GM12878 (cell line): ENCODE results near the gene SORL1.

ENCODE experiments used
- BCL11A ChIP-seq: IDR thresholded peaks from 2 replicates; pipeline ENCODE4 v1.6.1; 2011; ENCODE audit warnings: low read depth, low read length
- CREB1 ChIP-seq: IDR thresholded peaks from 2 replicates; pipeline ENCODE4 v1.6.1; 2012; ENCODE audit warnings: low read depth, mild to moderate bottlenecking, inconsistent platforms
- EGR1 ChIP-seq, 2 experiments: IDR thresholded peaks; 1 replicate in 1 of 2; 2 replicates in 1 of 2; pipeline ENCODE4 v1.6.1; 2011 to 2012; ENCODE audit warnings: low read depth in 2 of 2, low read length in 2 of 2, borderline replicate concordance in 1 of 2, mild to moderate bottlenecking in 1 of 2, moderate library complexity in 1 of 2
- EP300 ChIP-seq, 2 experiments: fragments of 150-350 bp in 1 of 2; IDR thresholded peaks; 2 replicates each; pipeline ENCODE4 v1.6.1; 2011 to 2012; ENCODE audit warnings: low read depth in 2 of 2, low read length in 2 of 2, borderline replicate concordance in 1 of 2, improper control_type of control experiment in 1 of 2, inconsistent platforms in 1 of 2; ENCODE audit not compliant: control insufficient read depth in 1 of 2
- MXI1 ChIP-seq: fragments of 150-350 bp; IDR thresholded peaks from 2 replicates; pipeline ENCODE4 v1.6.1; 2011; ENCODE audit warnings: low read depth, mild to moderate bottlenecking, inconsistent platforms, low read length, improper control_type of control experiment
- NR2C2 ChIP-seq: IDR thresholded peaks from 2 replicates; pipeline ENCODE4 v1.6.1; 2011; ENCODE audit warnings: borderline replicate concordance, low read depth; ENCODE audit not compliant: control insufficient read depth, insufficient read length
- PAX5 ChIP-seq: IDR thresholded peaks from 2 replicates; pipeline ENCODE4 v1.6.1; 2011; ENCODE audit warnings: low read depth, low read length, borderline replicate concordance
- POLR2A ChIP-seq: IDR thresholded peaks from 2 replicates; pipeline ENCODE4 v1.6.1; 2011; ENCODE audit warnings: low read depth, mild to moderate bottlenecking, low read length
- RAD21 ChIP-seq: IDR thresholded peaks from 2 replicates; pipeline ENCODE4 v1.6.1; 2011; ENCODE audit warnings: mild to moderate bottlenecking, low read depth, low read length, moderate library complexity; ENCODE audit not compliant: insufficient read depth
- SIN3A ChIP-seq: IDR thresholded peaks from 2 replicates; pipeline ENCODE4 v1.6.1; 2012; ENCODE audit warnings: low read depth, low read length, improper control_type of control experiment
- SUPT20H ChIP-seq: IDR thresholded peaks from 2 replicates; pipeline ENCODE4 v1.6.1; 2011; ENCODE audit warnings: low read depth, mild to moderate bottlenecking, low read length, moderate library complexity, borderline replicate concordance; ENCODE audit not compliant: control insufficient read depth
- TCF7 ChIP-seq: IDR thresholded peaks from 2 replicates; pipeline ENCODE4 v1.6.1; 2014; ENCODE audit warnings: antibody characterized with exemption, borderline replicate concordance
- TF ChIP-seq, protein P1 (sequence below), 3 experiments: IDR thresholded peaks in 2 of 3; conservative IDR thresholded peaks in 1 of 3; 2 replicates each; pipeline ENCODE4 v1.5.1; 2011; ENCODE audit warnings: low read depth in 3 of 3, low read length in 3 of 3, mild to moderate bottlenecking in 3 of 3, control low read depth in 2 of 3, moderate library complexity in 2 of 3, inconsistent platforms in 1 of 3, mixed read lengths in 1 of 3; ENCODE audit not compliant: control insufficient read depth in 2 of 3, insufficient read depth in 1 of 3; ENCODE audit errors: extremely low read depth in 1 of 3
- TF ChIP-seq, protein P2 (sequence below): IDR thresholded peaks from 2 replicates; pipeline ENCODE4 v1.6.1; 2011; ENCODE audit warnings: low read depth, low read length, improper control_type of control experiment, borderline replicate concordance

GRCh38 chr11:121665206-121665838 lies 213.2 kb downstream of the SORL1 start:
- TF ChIP-seq, protein P1, sequence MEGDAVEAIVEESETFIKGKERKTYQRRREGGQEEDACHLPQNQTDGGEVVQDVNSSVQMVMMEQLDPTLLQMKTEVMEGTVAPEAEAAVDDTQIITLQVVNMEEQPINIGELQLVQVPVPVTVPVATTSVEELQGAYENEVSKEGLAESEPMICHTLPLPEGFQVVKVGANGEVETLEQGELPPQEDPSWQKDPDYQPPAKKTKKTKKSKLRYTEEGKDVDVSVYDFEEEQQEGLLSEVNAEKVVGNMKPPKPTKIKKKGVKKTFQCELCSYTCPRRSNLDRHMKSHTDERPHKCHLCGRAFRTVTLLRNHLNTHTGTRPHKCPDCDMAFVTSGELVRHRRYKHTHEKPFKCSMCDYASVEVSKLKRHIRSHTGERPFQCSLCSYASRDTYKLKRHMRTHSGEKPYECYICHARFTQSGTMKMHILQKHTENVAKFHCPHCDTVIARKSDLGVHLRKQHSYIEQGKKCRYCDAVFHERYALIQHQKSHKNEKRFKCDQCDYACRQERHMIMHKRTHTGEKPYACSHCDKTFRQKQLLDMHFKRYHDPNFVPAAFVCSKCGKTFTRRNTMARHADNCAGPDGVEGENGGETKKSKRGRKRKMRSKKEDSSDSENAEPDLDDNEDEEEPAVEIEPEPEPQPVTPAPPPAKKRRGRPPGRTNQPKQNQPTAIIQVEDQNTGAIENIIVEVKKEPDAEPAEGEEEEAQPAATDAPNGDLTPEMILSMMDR (IDR thresholded peaks at IDR 0.05 in 2 of 3, conservative IDR thresholded peaks at IDR 0.05 in 1 of 3; ENCODE audit: control insufficient read depth in 2 of 3, extremely low read depth in 1 of 3, insufficient read depth in 1 of 3, low read depth in 3 of 3, low read length in 3 of 3) = no peak
- no peak for TF ChIP-seq TCF7
- TF ChIP-seq, protein P2, sequence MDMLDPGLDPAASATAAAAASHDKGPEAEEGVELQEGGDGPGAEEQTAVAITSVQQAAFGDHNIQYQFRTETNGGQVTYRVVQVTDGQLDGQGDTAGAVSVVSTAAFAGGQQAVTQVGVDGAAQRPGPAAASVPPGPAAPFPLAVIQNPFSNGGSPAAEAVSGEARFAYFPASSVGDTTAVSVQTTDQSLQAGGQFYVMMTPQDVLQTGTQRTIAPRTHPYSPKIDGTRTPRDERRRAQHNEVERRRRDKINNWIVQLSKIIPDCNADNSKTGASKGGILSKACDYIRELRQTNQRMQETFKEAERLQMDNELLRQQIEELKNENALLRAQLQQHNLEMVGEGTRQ = no peak
- TF ChIP-seq SUPT20H = no peak
- no peak for TF ChIP-seq MXI1
- TF ChIP-seq CREB1 = no peak
- no peak for TF ChIP-seq BCL11A
- no peak for TF ChIP-seq EGR1 (IDR thresholded peaks at IDR 0.05; ENCODE audit: borderline replicate concordance in 1 of 2, low read depth in 2 of 2, low read length in 2 of 2)
- TF ChIP-seq SIN3A = no peak
- TF ChIP-seq RAD21 = no peak
- no peak for TF ChIP-seq EP300 (IDR thresholded peaks at IDR 0.05; ENCODE audit: borderline replicate concordance in 1 of 2, control insufficient read depth in 1 of 2, low read depth in 2 of 2, low read length in 2 of 2)
- TF ChIP-seq POLR2A = no peak
- TF ChIP-seq NR2C2 = no peak
- no peak for TF ChIP-seq PAX5
